HG02571 (cell line): Measurements from ENCODE around the gene PGBD5.

Source experiments
- ATAC-seq: cut with Tn5 transposase; IDR thresholded peaks from one replicate; pipeline ENCODE4 v1.9.1; 2021; ENCODE audit warnings: mild to moderate bottlenecking, moderate library complexity; ENCODE audit not compliant: unreplicated experiment

Gene PGBD5

DNA sequence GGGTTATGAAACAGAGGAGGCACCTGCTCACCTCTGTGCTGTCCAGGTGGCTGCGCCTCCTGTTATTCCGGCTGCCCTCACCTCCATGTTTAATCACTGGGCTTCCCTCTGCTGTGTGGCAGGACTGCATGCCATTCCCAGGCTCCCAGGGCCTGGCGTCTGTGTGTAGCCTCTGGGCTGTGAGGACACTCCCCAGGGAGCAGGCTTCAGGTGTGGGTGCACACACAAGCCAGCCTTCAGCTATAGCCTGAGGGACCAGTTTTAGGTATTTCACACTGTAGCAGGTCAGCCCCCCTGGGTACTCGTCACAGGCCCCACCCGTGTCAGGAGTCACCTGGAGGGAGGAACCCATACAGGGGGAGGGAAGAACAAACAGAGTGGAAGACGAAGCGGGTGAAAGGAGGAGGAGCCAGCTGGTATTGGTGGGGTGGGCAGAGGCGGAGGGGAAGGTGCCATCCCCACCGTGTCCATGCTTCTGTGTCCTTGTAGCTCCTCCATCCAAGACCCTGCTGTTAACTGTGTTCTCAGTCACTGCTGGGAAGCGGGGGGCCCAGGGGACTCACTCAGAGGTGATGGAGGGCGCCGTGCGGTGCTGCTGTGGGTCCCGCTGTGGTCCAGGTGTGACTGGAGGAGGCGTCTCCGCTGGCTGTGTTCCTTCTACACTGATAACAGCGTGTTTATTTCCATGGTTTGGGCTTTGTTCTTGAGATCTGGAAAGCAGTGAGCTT is 158.6 kb downstream of the PGBD5 start:
- ATAC-seq = no peak

- ATAC-seq = no peak
Observed at GRCh38 chr1:230266456-230266855, 159.7 kb downstream of the PGBD5 start.

DNA sequence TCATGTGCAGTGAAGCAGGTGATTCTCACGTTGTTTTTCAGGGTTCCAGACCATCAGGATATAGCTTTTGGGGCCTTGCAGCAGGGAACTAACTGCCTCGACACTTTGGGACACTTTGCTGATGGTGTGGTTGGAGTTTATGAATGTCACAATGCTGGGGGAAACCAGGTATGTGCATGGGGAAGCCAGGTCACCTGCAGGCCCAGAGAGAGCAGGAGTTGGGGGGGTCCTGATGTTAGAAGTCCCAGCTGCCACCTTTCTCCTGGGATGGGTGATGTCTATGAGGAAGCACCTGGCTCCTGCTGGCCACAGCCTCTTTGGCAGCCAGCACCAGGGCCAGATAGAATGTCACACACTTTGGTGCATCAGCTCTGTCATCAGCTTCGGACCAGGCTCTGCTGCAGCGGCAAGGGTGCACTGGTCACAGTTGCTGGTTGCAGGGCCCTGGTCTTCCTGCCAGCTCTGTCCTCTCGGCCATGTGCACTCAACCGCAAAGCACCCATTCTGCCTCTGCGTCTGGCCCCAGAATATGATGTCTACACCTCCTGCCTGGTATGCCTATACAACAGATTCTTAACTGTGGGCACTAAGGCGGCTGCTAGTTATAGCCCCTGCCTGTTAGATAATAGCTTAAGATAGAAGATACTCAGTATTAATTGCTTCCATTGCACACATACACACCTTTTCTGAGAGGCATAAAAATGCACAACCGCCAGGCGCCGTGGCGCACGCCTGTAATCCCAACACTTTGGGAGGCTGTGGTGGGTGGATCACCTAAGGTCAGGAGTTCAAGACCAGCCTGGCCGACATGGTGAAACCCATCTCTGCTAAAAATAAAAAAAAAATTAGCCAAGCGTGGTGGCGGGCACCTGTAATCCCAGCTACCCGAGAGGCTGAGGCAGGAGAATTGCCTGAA is 160.7 kb downstream of the PGBD5 start:
- no peak for ATAC-seq
